SKM-1 treated with dmso at 0.1 percent for 144 hours (cell line): ENCODE data around the gene KAZN.
"Not testable (repeated sequence)": the region's sequence is repeated elsewhere in the genome, so short reads cannot be mapped to it uniquely, and the experiment has no call there.

Experiments
- DNase-seq: peaks from one replicate; lab custom pipeline; 2025; ENCODE audit not compliant: unreplicated experiment; lab: John Stamatoyannopoulos, UW

KAZN gene

GRCh38 chr1:15040685-15041084, 442.2 kb downstream of the KAZN start:
- not testable (repeated sequence) for DNase-seq

- no peak for DNase-seq
Observed at GRCh38 chr1:15042866-15043265, 444.4 kb downstream of the KAZN start.

GRCh38 chr1:15043934-15044333, 445.4 kb downstream of the KAZN start:
- no peak for DNase-seq

GRCh38 chr1:15045123-15045522, 446.6 kb downstream of the KAZN start:
- no peak for DNase-seq

- DNase-seq, result no peak
Observed at GRCh38 chr1:15046487-15047165, 448.1 kb downstream of the KAZN start.

- no peak for DNase-seq
Observed at GRCh38 chr1:15047237-15047636, 448.8 kb downstream of the KAZN start.

- DNase-seq, result no peak
Observed at GRCh38 chr1:15048437-15048980, 450.0 kb downstream of the KAZN start.

- no peak for DNase-seq
Observed at GRCh38 chr1:15049067-15049466, 450.6 kb downstream of the KAZN start.

GRCh38 chr1:15051882-15052528, 453.5 kb downstream of the KAZN start:
- no peak for DNase-seq

GRCh38 chr1:15053153-15053552, 454.7 kb downstream of the KAZN start:
- no peak for DNase-seq

- no peak for DNase-seq
Observed at GRCh38 chr1:15055736-15056415, 457.4 kb downstream of the KAZN start.

GRCh38 chr1:15056515-15057285, 458.2 kb downstream of the KAZN start:
- no peak for DNase-seq

GRCh38 chr1:15057834-15058233, 459.3 kb downstream of the KAZN start:
- no peak for DNase-seq

GRCh38 chr1:15058261-15058660, 459.8 kb downstream of the KAZN start:
- DNase-seq, result no peak

GRCh38 chr1:15060104-15060503, 461.6 kb downstream of the KAZN start:
- no peak for DNase-seq

- no peak for DNase-seq
Observed at GRCh38 chr1:15062479-15063099, 464.1 kb downstream of the KAZN start.

- no peak for DNase-seq
Observed at GRCh38 chr1:15063346-15063745, 464.9 kb downstream of the KAZN start.

GRCh38 chr1:15063783-15064182, 465.3 kb downstream of the KAZN start:
- no peak for DNase-seq

- DNase-seq, result no peak
Observed at GRCh38 chr1:15064217-15064929, 465.9 kb downstream of the KAZN start.

- DNase-seq, result no peak
Observed at GRCh38 chr1:15065291-15065690, 466.8 kb downstream of the KAZN start.
